Liver (tissue), 3 donors: Measurements from ENCODE around the gene FAM89A.

Source experiments
- CTCF ChIP-seq: fragments of 150-350 bp; IDR thresholded peaks from 2 replicates; pipeline ENCODE4 v1.5.1; 2017; ENCODE audit warnings: improper control_type of control experiment, low read depth, low read length; ENCODE audit not compliant: missing input control
- FOXA1 ChIP-seq: IDR thresholded peaks from 2 replicates; pipeline ENCODE4 v1.6.1; 2016; ENCODE audit warnings: antibody characterized with exemption
- NR2F2 ChIP-seq: IDR thresholded peaks from 2 replicates; pipeline ENCODE4 v1.6.1; 2016; ENCODE audit warnings: antibody characterized with exemption
- REST ChIP-seq: IDR thresholded peaks from 2 replicates; pipeline ENCODE4 v1.6.1; 2016; ENCODE audit warnings: antibody characterized with exemption, mild to moderate bottlenecking
- SP1 ChIP-seq: IDR thresholded peaks from 2 replicates; pipeline ENCODE4 v1.6.1; 2018; ENCODE audit warnings: antibody characterized with exemption, mild to moderate bottlenecking
- donor health status: healthy.
- donor health status: healthy.

GRCh38 chr1:231045286-231045685 lies 5.2 kb upstream of the FAM89A start:
- no peak for TF ChIP-seq CTCF
- no peak for TF ChIP-seq REST
- TF ChIP-seq SP1 = no peak
- no peak for TF ChIP-seq FOXA1
- TF ChIP-seq NR2F2 = no peak
